Endothelial cell of umbilical vein (primary cell): ENCODE results near the gene KCNQ1OT1. TPM values are rescaled to one million over a fixed set of nuclear protein-coding genes. Genes with fewer than 3 reads are reported as not detected.

Source experiments
- BruUV-seq: library from RNA; stranded (reverse); fragments of 400-500 nt; replicated peaks from 2 replicates; lab custom pipeline; 2021; lab: Mats Ljungman, UMichigan
- CTCF ChIA-PET: fragments of 300-600, 350-600 bp; sonication (Branson Sonifier 250); formaldehyde crosslinking; loops from one replicate; lab custom pipeline; 2021; ENCODE audit warnings: antibody characterized with exemption, inconsistent platforms; lab: Charles Lee
- POLR2A ChIA-PET: fragments of 300-600, 350-600 bp; sonication (Branson Sonifier 250); formaldehyde crosslinking; loops from one replicate; lab custom pipeline; 2021; ENCODE audit warnings: antibody characterized with exemption, inconsistent platforms; lab: Charles Lee
- DNase-seq: peaks from one replicate; pipeline ENCODE4 v3.0.0-alpha.2; 2011; ENCODE audit warnings: low read depth, low spot score
- FAIRE-seq: peaks from 2 replicates; lab custom pipeline; 2011; peaks lifted over from hg19 to GRCh38; lab: Jason Lieb, UNC
- H2AFZ ChIP-seq: 2 replicates; pipeline ENCODE4 v1.6.0; 2012; ENCODE audit warnings: low read depth, low read length, control low read depth, inconsistent platforms
- H3K27ac ChIP-seq: 2 replicates; pipeline ENCODE4 v1.5.1; 2011; ENCODE audit warnings: low read depth, mild to moderate bottlenecking, control low read depth, low read length, moderate library complexity; ENCODE audit not compliant: insufficient read depth
- H3K27me3 ChIP-seq, 2 experiments: 2 replicates each; pipeline versions ENCODE4 v1.6.0 to v1.6.1; 2011; ENCODE audit warnings: low read length in 2 of 2, mixed read lengths in 1 of 2; ENCODE audit not compliant: control insufficient read depth in 2 of 2, insufficient read depth in 2 of 2
- H3K36me3 ChIP-seq, 2 experiments: 2 replicates in 1 of 2; 3 replicates in 1 of 2; pipeline ENCODE4 v1.5.1; 2011; ENCODE audit warnings: low read length in 2 of 2, mild to moderate bottlenecking in 1 of 2, moderate library complexity in 1 of 2; ENCODE audit not compliant: control insufficient read depth in 2 of 2, insufficient read depth in 2 of 2; ENCODE audit errors: extremely low read depth in 1 of 2
- H3K4me1 ChIP-seq: 3 replicates; pipeline ENCODE4 v1.5.1; 2011; ENCODE audit warnings: mild to moderate bottlenecking, low read length; ENCODE audit not compliant: control insufficient read depth, insufficient read depth; ENCODE audit errors: extremely low read depth
- H3K4me2 ChIP-seq: 2 replicates; pipeline ENCODE4 v1.6.1; 2011; ENCODE audit warnings: low read length, control low read depth, mixed read lengths; ENCODE audit not compliant: insufficient read depth
- H3K4me3 ChIP-seq, 3 experiments: fragments of 200-600 bp in 1 of 3; sonication (generic), shearing (Covaris generic) in 1 of 3; replicated peaks in 1 of 3; 2 replicates each; pipeline ENCODE4 v1.5.1; 2011 to 2016; ENCODE audit warnings: control low read depth in 3 of 3, low read length in 3 of 3, mild to moderate bottlenecking in 2 of 3, inconsistent platforms in 1 of 3, low read depth in 1 of 3, moderate library complexity in 1 of 3; ENCODE audit not compliant: insufficient read depth in 1 of 3
- H3K79me2 ChIP-seq: 2 replicates; pipeline ENCODE4 v1.6.0; 2012; ENCODE audit warnings: low read length, inconsistent platforms; ENCODE audit not compliant: control insufficient read depth, insufficient read depth
- H3K9ac ChIP-seq: replicated peaks from 2 replicates; pipeline ENCODE3; 2011; ENCODE audit warnings: low read length, control low read depth; ENCODE audit not compliant: insufficient read depth; ENCODE audit errors: extremely low read depth
- H3K9me1 ChIP-seq: replicated peaks from 3 replicates; pipeline ENCODE4 v1.6.0; 2011; ENCODE audit warnings: mild to moderate bottlenecking, low read length; ENCODE audit not compliant: control insufficient read depth, insufficient read depth; ENCODE audit errors: extremely low read depth
- H3K9me3 ChIP-seq: replicated peaks from 2 replicates; pipeline ENCODE4 v1.5.1; 2012; ENCODE audit warnings: low read length, inconsistent platforms; ENCODE audit not compliant: control insufficient read depth, insufficient read depth
- H4K20me1 ChIP-seq: replicated peaks from 2 replicates; pipeline ENCODE3; 2011; ENCODE audit warnings: mild to moderate bottlenecking, low read length; ENCODE audit not compliant: control insufficient read depth, insufficient read depth; ENCODE audit errors: extremely low read depth
- EZH2 ChIP-seq: IDR thresholded peaks from 2 replicates; pipeline ENCODE4 v1.6.1; 2012; ENCODE audit warnings: borderline replicate concordance, low read depth, mild to moderate bottlenecking, moderate library complexity, low read length, inconsistent platforms; ENCODE audit not compliant: severe bottlenecking
- FOS ChIP-seq: IDR thresholded peaks from 2 replicates; pipeline ENCODE4 v1.6.1; 2011; ENCODE audit warnings: mild to moderate bottlenecking, low read length, moderate library complexity, borderline replicate concordance; ENCODE audit not compliant: insufficient read depth
- GATA2 ChIP-seq: IDR thresholded peaks from 2 replicates; pipeline ENCODE4 v1.7.0; 2011; ENCODE audit warnings: low read depth, mild to moderate bottlenecking, moderate library complexity, mixed read lengths, low read length; ENCODE audit not compliant: insufficient read length, insufficient read depth
- JUN ChIP-seq: IDR thresholded peaks from 2 replicates; pipeline ENCODE4 v1.6.1; 2011; ENCODE audit warnings: borderline replicate concordance, low read depth; ENCODE audit not compliant: insufficient read length, insufficient read depth
- MYC ChIP-seq: IDR thresholded peaks from one replicate; pipeline ENCODE4 v1.6.1; 2011; ENCODE audit warnings: mild to moderate bottlenecking, low read depth, low read length
- POLR2A ChIP-seq: IDR thresholded peaks from 2 replicates; pipeline ENCODE4 v1.6.1; 2012; ENCODE audit warnings: low read depth, mild to moderate bottlenecking, control low read depth, low read length
- POLR2AphosphoS5 ChIP-seq: IDR thresholded peaks from 2 replicates; pipeline ENCODE4 v1.6.1; 2012; ENCODE audit warnings: low read depth, mild to moderate bottlenecking, control low read depth, low read length, moderate library complexity; ENCODE audit not compliant: insufficient read depth
- dilution Hi-C: fragments of 300-500 bp; cut with MboI; formaldehyde crosslinking; loops from one replicate; pipeline ENCODE4 v1.15.0; 2019; ENCODE audit warnings: low sequenced_read_pairs; ENCODE audit not compliant: extremely low pct_ligation_motif_present
- intact Hi-C: fragments of 100-400 bp; cut with micrococcal nuclease; formaldehyde crosslinking; loops from one replicate; pipeline ENCODE4 v1.10.0; 2022
- polyA plus RNA-seq, 4 experiments: library from polyadenylated mRNA; depleted of rRNA in 3 of 4; stranded (reverse) in 3 of 4; unstranded in 1 of 4; fragments of >200 nt; gene quantifications; 2 replicates each; pipeline versions ENCODE4 v1.2.1 to v1.2.3, GENCODE V29; 2011 to 2012; ENCODE audit warnings: missing spikeins in 1 of 4
- total RNA-seq: library from RNA; stranded (reverse); gene quantifications from 2 replicates; pipeline ENCODE4 v1.2.3, GENCODE V29; 2021
- TF ChIP-seq, protein P1 (sequence below): IDR thresholded peaks from 2 replicates; pipeline ENCODE4 v1.6.1; 2011; ENCODE audit not compliant: insufficient read depth, insufficient read length
- TF ChIP-seq, protein P2 (sequence below), 2 donors: IDR thresholded peaks; 1 replicate in 1 of 2; 2 replicates in 1 of 2; pipeline ENCODE4 v1.5.1; 2011; ENCODE audit warnings: low read length in 2 of 2, mild to moderate bottlenecking in 2 of 2, moderate library complexity in 2 of 2, control low read depth in 1 of 2, inconsistent platforms in 1 of 2, low read depth in 1 of 2; ENCODE audit not compliant: insufficient read depth in 1 of 2; ENCODE audit errors: extremely low read depth in 1 of 2

Gene KCNQ1OT1
- total and polyA plus RNA-seq, 2 donors (not counting 3 experiments of a cell fraction or from before 2014, with no cell fraction given): 0.11 to 1.8 TPM

DNA sequence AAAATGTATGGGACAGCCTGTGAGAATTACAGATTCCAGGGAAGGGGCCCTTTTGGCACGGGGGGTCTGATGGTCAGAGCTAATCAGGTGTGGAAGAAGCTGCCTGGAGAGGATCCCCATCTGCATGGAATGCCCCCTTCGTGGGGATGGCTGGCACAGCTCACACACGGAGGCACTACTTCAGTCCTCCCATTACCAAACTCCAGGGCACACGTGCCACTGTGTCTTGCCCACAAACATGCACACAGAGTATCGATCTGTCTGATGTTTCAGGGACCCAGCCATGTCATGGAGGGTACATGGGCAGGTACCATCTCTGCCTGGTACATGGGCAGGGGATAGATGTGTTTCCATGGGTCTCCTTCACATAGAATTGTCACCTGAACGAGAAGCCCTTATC, 14.7 kb downstream of the KCNQ1OT1 start:
- intact Hi-C loops (no loop called here), dilution Hi-C loops (no loop called here)
- no peak overlapping the region for H3K4me3 ChIP-seq
- H3K36me3 ChIP-seq: peaks cover 0 to 2% of the 10 kb centered on the region in 2 experiments
- H3K79me2 ChIP-seq: peaks cover 9% of the 10 kb centered on the region
- no peak overlapping the region for H3K27ac ChIP-seq
- no peaks in the 10 kb centered on the region for H4K20me1 ChIP-seq
- H3K9me1 ChIP-seq: no peaks in the 10 kb centered on the region
- FAIRE-seq: no peak
- no peaks in the 10 kb centered on the region for H3K27me3 ChIP-seq
- ChIA-PET POLR2A (no interaction called here), CTCF (no interaction called here)
- TF ChIP-seq GATA2 (no peak), POLR2A (no peak), POLR2AphosphoS5 (no peak), EZH2 (no peak), JUN (no peak), FOS (no peak), MYC (no peak)
- TF ChIP-seq, protein P1, sequence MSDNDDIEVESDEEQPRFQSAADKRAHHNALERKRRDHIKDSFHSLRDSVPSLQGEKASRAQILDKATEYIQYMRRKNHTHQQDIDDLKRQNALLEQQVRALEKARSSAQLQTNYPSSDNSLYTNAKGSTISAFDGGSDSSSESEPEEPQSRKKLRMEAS: no peak
- TF ChIP-seq, protein P2, sequence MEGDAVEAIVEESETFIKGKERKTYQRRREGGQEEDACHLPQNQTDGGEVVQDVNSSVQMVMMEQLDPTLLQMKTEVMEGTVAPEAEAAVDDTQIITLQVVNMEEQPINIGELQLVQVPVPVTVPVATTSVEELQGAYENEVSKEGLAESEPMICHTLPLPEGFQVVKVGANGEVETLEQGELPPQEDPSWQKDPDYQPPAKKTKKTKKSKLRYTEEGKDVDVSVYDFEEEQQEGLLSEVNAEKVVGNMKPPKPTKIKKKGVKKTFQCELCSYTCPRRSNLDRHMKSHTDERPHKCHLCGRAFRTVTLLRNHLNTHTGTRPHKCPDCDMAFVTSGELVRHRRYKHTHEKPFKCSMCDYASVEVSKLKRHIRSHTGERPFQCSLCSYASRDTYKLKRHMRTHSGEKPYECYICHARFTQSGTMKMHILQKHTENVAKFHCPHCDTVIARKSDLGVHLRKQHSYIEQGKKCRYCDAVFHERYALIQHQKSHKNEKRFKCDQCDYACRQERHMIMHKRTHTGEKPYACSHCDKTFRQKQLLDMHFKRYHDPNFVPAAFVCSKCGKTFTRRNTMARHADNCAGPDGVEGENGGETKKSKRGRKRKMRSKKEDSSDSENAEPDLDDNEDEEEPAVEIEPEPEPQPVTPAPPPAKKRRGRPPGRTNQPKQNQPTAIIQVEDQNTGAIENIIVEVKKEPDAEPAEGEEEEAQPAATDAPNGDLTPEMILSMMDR (IDR thresholded peaks at IDR 0.05; ENCODE audit: extremely low read depth in 1 of 2, insufficient read depth in 1 of 2, low read depth in 1 of 2, low read length in 2 of 2): no peak
- no peak overlapping the region for H2AFZ ChIP-seq
- no peaks in the 10 kb centered on the region for H3K4me1 ChIP-seq
- no TSS peak for BruUV-seq
- no peak overlapping the region for H3K4me2 ChIP-seq
- no peaks in the 10 kb centered on the region for H3K9me3 ChIP-seq
- no peak overlapping the region for H3K9ac ChIP-seq
- DNase-seq: no peak
